HCT116 (cell line): ENCODE data around the gene U2AF1L4. TPM values are rescaled to one million over a fixed set of nuclear protein-coding genes. Genes with fewer than 3 reads are reported as not detected.

Experiments
- ATAC-seq: fragments of 200-7000 bp; cut with Tn5 transposase; 2 replicates; pipeline ENCODE4 v1.9.1; 2020; ENCODE audit warnings: mild to moderate bottlenecking, moderate library complexity
- BruUV-seq: library from RNA; stranded (reverse); fragments of 400-500 nt; replicated peaks from 2 replicates; lab custom pipeline; 2021; lab: Mats Ljungman, UMichigan
- CTCF ChIA-PET: fragments of 300-600 bp; sonication (Branson Sonifier 250); formaldehyde crosslinking; loops from one replicate; lab custom pipeline; 2021; ENCODE audit warnings: antibody characterized with exemption; lab: Charles Lee
- POLR2A ChIA-PET: fragments of 300-600, 350-600 bp; sonication (Branson Sonifier 250); formaldehyde crosslinking; loops from one replicate; lab custom pipeline; 2021; ENCODE audit warnings: antibody characterized with exemption; lab: Charles Lee
- RAD21 ChIA-PET, 2 experiments: fragments of 300-600 bp; sonication (Branson Sonifier 250); formaldehyde crosslinking; loops; one replicate each; lab custom pipeline; 2023; ENCODE audit warnings: low total read pairs in 2 of 2; ENCODE audit not compliant: uncharacterized antibody in 2 of 2, unreplicated experiment in 2 of 2, low non-redundant PET in 1 of 2; lab: Charles Lee
- DNase-seq: peaks from one replicate; pipeline ENCODE4 v3.0.0-alpha.2; 2010; ENCODE audit warnings: low read depth, low spot score
- H2AFZ ChIP-seq: fragments of 200-600 bp; shearing (Covaris generic), sonication (generic); 2 replicates; pipeline ENCODE4 v1.6.1; 2017; ENCODE audit warnings: low read depth, mixed run types, mixed read lengths, antibody characterized with exemption, low read length; ENCODE audit not compliant: poor library complexity, severe bottlenecking
- H3K27ac ChIP-seq: 2 replicates; pipeline ENCODE4 v1.5.1; 2012; ENCODE audit warnings: low read depth, low read length
- H3K27me3 ChIP-seq: fragments of 200-600 bp; sonication (generic); 2 replicates; pipeline ENCODE4 v1.6.1; 2016; ENCODE audit warnings: mixed run types, low read length, mixed read lengths; ENCODE audit not compliant: insufficient read depth
- H3K36me3 ChIP-seq, 2 experiments: fragments of 200-500 bp in 1 of 2; fragments of 200-600 bp in 1 of 2; sonication (Bioruptor generic) in 1 of 2; sonication (generic) in 1 of 2; 2 replicates each; pipeline versions ENCODE4 v1.5.1 to v1.6.1; 2014 to 2016; ENCODE audit warnings: low read length in 2 of 2, inconsistent platforms in 1 of 2, mixed read lengths in 1 of 2, mixed run types in 1 of 2; ENCODE audit not compliant: insufficient read depth in 2 of 2, control insufficient read depth in 1 of 2
- H3K4me1 ChIP-seq, 2 experiments: fragments of 200-600 bp in 1 of 2; sonication (generic) in 1 of 2; 2 replicates each; pipeline versions ENCODE4 v1.5.1 to v1.6.1; 2012 to 2017; ENCODE audit warnings: low read length in 2 of 2, inconsistent platforms in 1 of 2, mild to moderate bottlenecking in 1 of 2, mixed read lengths in 1 of 2, mixed run types in 1 of 2, moderate library complexity in 1 of 2; ENCODE audit not compliant: insufficient read depth in 2 of 2, control insufficient read depth in 1 of 2
- H3K4me2 ChIP-seq: fragments of 200-600 bp; sonication (generic); 2 replicates; pipeline ENCODE4 v1.6.1; 2017; ENCODE audit warnings: mixed run types, low read length, mixed read lengths
- H3K4me3 ChIP-seq, 2 experiments: fragments of 200-600 bp in 1 of 2; sonication (generic) in 1 of 2; replicated peaks in 1 of 2; 2 replicates each; pipeline ENCODE4 v1.5.1; 2011 to 2016; ENCODE audit warnings: low read length in 2 of 2, control low read depth in 1 of 2, low read depth in 1 of 2, mild to moderate bottlenecking in 1 of 2, mixed read lengths in 1 of 2, mixed run types in 1 of 2
- H3K79me2 ChIP-seq: fragments of 200-600 bp; sonication (generic); 2 replicates; pipeline ENCODE4 v1.6.1; 2017; ENCODE audit warnings: mild to moderate bottlenecking, mixed run types, low read length, moderate library complexity, mixed read lengths; ENCODE audit not compliant: insufficient read depth
- H3K9ac ChIP-seq: fragments of 200-600 bp; sonication (generic); 2 replicates; pipeline ENCODE4 v1.6.1; 2016; ENCODE audit warnings: low read length, mixed read lengths
- H3K9me2 ChIP-seq: fragments of 200-600 bp; sonication (generic), shearing (Covaris generic); 2 replicates; pipeline ENCODE4 v1.6.1; 2017; ENCODE audit warnings: mixed run types, mild to moderate bottlenecking, moderate library complexity; ENCODE audit not compliant: insufficient read depth
- H3K9me3 ChIP-seq, 2 experiments: fragments of 200-500 bp in 1 of 2; fragments of 200-600 bp in 1 of 2; sonication (Bioruptor generic) in 1 of 2; sonication (generic) in 1 of 2; 2 replicates each; pipeline ENCODE4 v1.6.1; 2014 to 2017; ENCODE audit warnings: low read length in 2 of 2, mixed read lengths in 2 of 2, inconsistent platforms in 1 of 2, low read depth in 1 of 2, mild to moderate bottlenecking in 1 of 2, mixed run types in 1 of 2, moderate library complexity in 1 of 2; ENCODE audit not compliant: control insufficient read depth in 1 of 2, insufficient read depth in 1 of 2
- H4K20me1 ChIP-seq: fragments of 200-600 bp; sonication (generic), shearing (Covaris generic); 2 replicates; pipeline ENCODE4 v1.6.1; 2017; ENCODE audit warnings: mixed run types, mild to moderate bottlenecking, moderate library complexity; ENCODE audit not compliant: insufficient read depth
- CBX3 ChIP-seq: IDR thresholded peaks from 2 replicates; pipeline ENCODE4 v1.6.1; 2012; ENCODE audit warnings: low read depth
- CEBPB ChIP-seq: IDR thresholded peaks from 2 replicates; pipeline ENCODE4 v1.6.1; 2012; ENCODE audit warnings: low read depth
- EZH2 ChIP-seq: fragments of 200-600 bp; sonication (generic); IDR thresholded peaks from 2 replicates; pipeline ENCODE4 v1.6.1; 2017; ENCODE audit warnings: antibody characterized with exemption, mixed run types
- FOSL1 ChIP-seq: IDR thresholded peaks from 2 replicates; pipeline ENCODE4 v1.6.1; 2012; ENCODE audit warnings: low read depth
- POLR2AphosphoS5 ChIP-seq: IDR thresholded peaks from 2 replicates; pipeline ENCODE4 v1.6.1; 2011; ENCODE audit warnings: mild to moderate bottlenecking, low read depth, low read length, moderate library complexity
- RAD21 ChIP-seq: IDR thresholded peaks from 2 replicates; pipeline ENCODE4 v1.6.1; 2012; ENCODE audit warnings: low read depth, mild to moderate bottlenecking
- SIN3A ChIP-seq: IDR thresholded peaks from 2 replicates; pipeline ENCODE4 v1.6.1; 2012; ENCODE audit warnings: low read depth
- SRF ChIP-seq: IDR thresholded peaks from 2 replicates; pipeline ENCODE4 v1.6.1; 2012; ENCODE audit warnings: low read depth
- TCF7L2 ChIP-seq: IDR thresholded peaks from 2 replicates; pipeline ENCODE4 v1.7.0; 2011; ENCODE audit warnings: borderline replicate concordance, inconsistent platforms; ENCODE audit not compliant: insufficient read depth, insufficient read length; ENCODE audit errors: extremely low read depth
- YY1 ChIP-seq: IDR thresholded peaks from 2 replicates; pipeline ENCODE4 v1.6.1; 2011; ENCODE audit warnings: low read length, low read depth, moderate library complexity, mild to moderate bottlenecking; ENCODE audit not compliant: insufficient replicate concordance; ENCODE audit errors: extremely low read depth
- ZFX ChIP-seq: fragments of 450-650 bp; IDR thresholded peaks from 2 replicates; pipeline ENCODE4 v1.6.1; 2017
- ZNF274 ChIP-seq: fragments of 200-500 bp; sonication (Bioruptor generic); IDR thresholded peaks from 2 replicates; pipeline ENCODE4 v1.6.1; 2014; ENCODE audit warnings: mild to moderate bottlenecking, low read depth, low read length, inconsistent platforms
- intact Hi-C: fragments of 100-400 bp; cut with micrococcal nuclease; formaldehyde crosslinking; loops from 2 replicates; pipeline ENCODE4 v1.10.0; 2022
- total RNA-seq: library from RNA; stranded (reverse); gene quantifications from one replicate; pipeline ENCODE4 v1.2.1, GENCODE V29; 2021; ENCODE audit not compliant: unreplicated experiment
- TF ChIP-seq, protein P1 (sequence below): IDR thresholded peaks from 2 replicates; pipeline ENCODE4 v1.6.1; 2012

The U2AF1L4 gene
- total RNA-seq, 1 experiment from 2014 or later = 15.6 TPM

DNA sequence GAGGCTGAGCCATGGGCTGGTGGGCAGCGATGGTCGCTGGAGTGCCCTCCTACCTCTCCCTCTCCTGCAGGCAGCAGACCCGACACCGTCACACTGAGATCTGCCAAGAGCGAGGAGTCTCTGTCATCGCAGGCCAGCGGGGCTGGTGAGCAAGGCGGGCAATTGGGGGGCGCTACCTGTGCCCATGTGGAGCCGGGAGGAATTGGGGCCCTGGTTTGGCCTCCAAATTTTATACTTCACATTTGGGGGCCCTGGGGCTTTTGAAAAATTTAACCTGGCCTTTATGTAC lies 40.1 kb upstream of the U2AF1L4 start:
- H3K9ac ChIP-seq = no peak overlapping the region
- no peak overlapping the region for H3K27ac ChIP-seq
- H3K4me1 ChIP-seq = no peaks in the 10 kb centered on the region
- intact Hi-C loops = no loop called here
- no peaks in the 10 kb centered on the region for H3K79me2 ChIP-seq
- H2AFZ ChIP-seq = no peak overlapping the region
- H3K36me3 ChIP-seq = peaks cover 2 to 4% of the 10 kb centered on the region in 2 experiments; a peak in 2 of 4 replicates
- no peaks in the 10 kb centered on the region for H3K9me3 ChIP-seq
- no peak overlapping the region for H3K4me2 ChIP-seq
- no TSS peak for BruUV-seq
- no peak overlapping the region for H3K4me3 ChIP-seq
- ChIA-PET RAD21 (no interaction called here), POLR2A (no interaction called here), CTCF (no interaction called here)
- no peaks in the 10 kb centered on the region for H3K9me2 ChIP-seq
- ATAC-seq (no peak), DNase-seq (no peak)
- no peaks in the 10 kb centered on the region for H3K27me3 ChIP-seq
- no peak for TF ChIP-seq TCF7L2
- no peak for TF ChIP-seq ZNF274
- no peak for TF ChIP-seq POLR2AphosphoS5
- no peak for TF ChIP-seq SRF
- TF ChIP-seq CBX3 = no peak
- TF ChIP-seq, protein P1, sequence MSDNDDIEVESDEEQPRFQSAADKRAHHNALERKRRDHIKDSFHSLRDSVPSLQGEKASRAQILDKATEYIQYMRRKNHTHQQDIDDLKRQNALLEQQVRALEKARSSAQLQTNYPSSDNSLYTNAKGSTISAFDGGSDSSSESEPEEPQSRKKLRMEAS = no peak
- TF ChIP-seq CEBPB = no peak
- H4K20me1 ChIP-seq = no peaks in the 10 kb centered on the region

DNA sequence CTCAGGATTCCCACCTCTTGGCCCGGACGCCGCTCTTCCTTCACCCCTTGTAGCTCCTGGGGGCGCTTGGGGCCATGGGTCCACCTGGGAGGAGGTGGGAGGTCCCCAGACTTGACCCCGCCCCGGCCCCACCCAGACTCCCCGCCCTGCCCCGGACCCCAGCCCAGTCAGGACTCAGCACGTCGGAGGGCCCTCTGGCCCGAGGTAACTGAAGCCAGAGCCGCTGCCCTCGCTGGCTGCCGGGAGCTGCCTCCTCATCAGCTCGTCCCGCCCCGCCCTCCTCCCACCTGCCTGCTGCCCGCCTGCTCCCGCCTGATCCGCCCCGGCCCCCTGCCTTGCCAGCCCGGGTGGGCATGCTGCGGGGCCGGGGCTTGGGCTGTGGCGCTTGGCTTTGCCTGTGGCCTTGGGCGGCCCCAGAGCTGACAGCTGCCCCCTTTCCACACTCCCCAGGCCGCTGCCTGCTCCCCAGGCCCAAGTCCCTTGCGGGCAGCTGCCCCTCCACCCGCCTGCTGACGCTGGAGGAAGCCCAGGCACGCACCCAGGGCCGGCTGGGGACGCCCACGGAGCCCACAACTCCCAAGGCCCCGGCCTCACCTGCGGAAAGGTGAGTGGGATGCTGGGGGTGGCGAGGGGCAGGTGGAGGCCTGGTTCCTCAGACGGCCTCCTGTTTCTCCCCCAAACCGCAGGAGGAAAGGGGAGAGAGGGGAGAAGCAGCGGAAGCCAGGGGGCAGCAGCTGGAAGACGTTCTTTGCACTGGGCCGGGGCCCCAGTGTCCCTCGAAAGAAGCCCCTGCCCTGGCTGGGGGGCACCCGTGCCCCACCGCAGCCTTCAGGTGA lies 39.5 kb upstream of the U2AF1L4 start:
- CTCF ChIA-PET = no interaction called here
- no peaks in the 10 kb centered on the region for H4K20me1 ChIP-seq
- TF ChIP-seq TCF7L2 (no peak), ZFX (no peak), RAD21 (no peak), EZH2 (no peak), FOSL1 (no peak), SIN3A (no peak), YY1 (no peak)
- TF ChIP-seq, protein P1 = no peak
- TF ChIP-seq, all 23 proteins: peak for 0
- no peak overlapping the region for H3K27ac ChIP-seq
- H2AFZ ChIP-seq = no peak overlapping the region
- H3K9me3 ChIP-seq = no peaks in the 10 kb centered on the region
- no TSS peak for BruUV-seq
- H3K4me3 ChIP-seq = no peak overlapping the region
- no peaks in the 10 kb centered on the region for H3K9me2 ChIP-seq
- H3K4me1 ChIP-seq = no peaks in the 10 kb centered on the region
- H3K9ac ChIP-seq = no peak overlapping the region
- H3K4me2 ChIP-seq = no peak overlapping the region
- DNase-seq = no peak
- H3K36me3 ChIP-seq = peaks cover 2 to 4% of the 10 kb centered on the region in 2 experiments; a peak in 2 of 4 replicates
- intact Hi-C loops = no loop called here
- H3K27me3 ChIP-seq = no peaks in the 10 kb centered on the region
- no peaks in the 10 kb centered on the region for H3K79me2 ChIP-seq
- ChIA-PET POLR2A (interaction anchor here (0.6 to 1.3 kb wide), 2 partner anchors 12 to 18 kb away, joined by 3 to 4 read pairs; no protein-coding TSS in a partner anchor), RAD21 (no interaction called here)
- ATAC-seq = no peak
